Liver (tissue), 9 donors: ENCODE data around the gene ATP1B2. TPM values are rescaled to one million over a fixed set of nuclear protein-coding genes. Genes with fewer than 3 reads are reported as not detected.

ENCODE experiments used
- DNase-seq: peaks from one replicate; pipeline ENCODE4 v3.0.0-alpha.2; 2017; ENCODE audit warnings: low spot score
- H3K27ac ChIP-seq, 2 donors: one replicate each; pipeline ENCODE4 v1.7.0; 2013; ENCODE audit warnings: inconsistent platforms in 2 of 2, low read length in 2 of 2, control low read depth in 1 of 2, low read depth in 1 of 2, mild to moderate bottlenecking in 1 of 2
- H3K27me3 ChIP-seq, 4 donors: one replicate each; pipeline versions ENCODE4 v1.6.1 to v1.7.0; 2013; ENCODE audit warnings: low read length in 3 of 4, inconsistent platforms in 1 of 4, mild to moderate bottlenecking in 1 of 4, moderate library complexity in 1 of 4; ENCODE audit not compliant: control insufficient read depth in 4 of 4, insufficient read depth in 4 of 4
- H3K36me3 ChIP-seq, 4 donors: one replicate each; pipeline versions ENCODE4 v1.6.1 to v1.7.0; 2013; ENCODE audit warnings: low read length in 3 of 4, mild to moderate bottlenecking in 3 of 4, low read depth in 1 of 4, moderate library complexity in 1 of 4; ENCODE audit not compliant: control insufficient read depth in 4 of 4, insufficient read depth in 3 of 4
- H3K4me1 ChIP-seq, 4 donors: one replicate each; pipeline versions ENCODE4 v1.6.1 to v1.7.0; 2013; ENCODE audit warnings: low read length in 3 of 4, mild to moderate bottlenecking in 3 of 4, moderate library complexity in 1 of 4; ENCODE audit not compliant: control insufficient read depth in 4 of 4, insufficient read depth in 4 of 4
- H3K4me3 ChIP-seq, 3 donors: one replicate each; pipeline versions ENCODE4 v1.6.1 to v1.7.0; 2013; ENCODE audit warnings: low read length in 3 of 3, control low read depth in 1 of 3, low read depth in 1 of 3, mild to moderate bottlenecking in 1 of 3
- H3K9ac ChIP-seq, 2 donors: one replicate each; pipeline ENCODE4 v1.7.0; 2013; ENCODE audit warnings: low read length in 2 of 2, mild to moderate bottlenecking in 2 of 2, moderate library complexity in 2 of 2, control low read depth in 1 of 2, low read depth in 1 of 2
- H3K9me3 ChIP-seq, 4 donors: one replicate each; pipeline versions ENCODE4 v1.6.1 to v1.7.0; 2013; ENCODE audit warnings: low read length in 3 of 4; ENCODE audit not compliant: control insufficient read depth in 4 of 4
- CTCF ChIP-seq: fragments of 150-350 bp; IDR thresholded peaks from 2 replicates; pipeline ENCODE4 v1.5.1; 2017; ENCODE audit warnings: improper control_type of control experiment, low read depth, low read length; ENCODE audit not compliant: missing input control
- EGR1 ChIP-seq, 2 donors: IDR thresholded peaks; 2 replicates each; pipeline ENCODE4 v1.6.1; 2016 to 2018; ENCODE audit warnings: antibody characterized with exemption in 2 of 2, low read depth in 2 of 2
- GABPA ChIP-seq, 2 donors: IDR thresholded peaks in 1 of 2; conservative IDR thresholded peaks in 1 of 2; 2 replicates each; pipeline ENCODE4 v1.6.1; 2016; ENCODE audit warnings: antibody characterized with exemption in 2 of 2, mild to moderate bottlenecking in 1 of 2, moderate library complexity in 1 of 2
- HNF4A ChIP-seq, 2 donors: conservative IDR thresholded peaks; 2 replicates each; pipeline ENCODE4 v1.6.1; 2016; ENCODE audit warnings: antibody characterized with exemption in 2 of 2, mild to moderate bottlenecking in 2 of 2
- HNF4G ChIP-seq: IDR thresholded peaks from 2 replicates; pipeline ENCODE4 v1.6.1; 2016; ENCODE audit warnings: antibody characterized with exemption
- MAX ChIP-seq: IDR thresholded peaks from 2 replicates; pipeline ENCODE4 v1.6.1; 2016; ENCODE audit warnings: antibody characterized with exemption
- NR2F2 ChIP-seq: IDR thresholded peaks from 2 replicates; pipeline ENCODE4 v1.6.1; 2016; ENCODE audit warnings: antibody characterized with exemption
- RXRA ChIP-seq, 2 donors: IDR thresholded peaks; 2 replicates each; pipeline ENCODE4 v1.6.1; 2017 to 2018; ENCODE audit warnings: antibody characterized with exemption in 2 of 2, mild to moderate bottlenecking in 1 of 2
- TAF1 ChIP-seq: conservative IDR thresholded peaks from 2 replicates; pipeline ENCODE4 v1.6.1; 2016; ENCODE audit warnings: antibody characterized with exemption, mild to moderate bottlenecking
- YY1 ChIP-seq: IDR thresholded peaks from 2 replicates; pipeline ENCODE4 v1.6.1; 2016; ENCODE audit warnings: antibody characterized with exemption, mild to moderate bottlenecking
- WGBS: extraction: QIAGEN DNeasy Blood & Tissue Kit; methylation state at CpG from one replicate; pipeline ENCODE4 v1.1.7; 2013; 5-methylcytosine and 5-hydroxymethylcytosine counted together
- polyA plus RNA-seq, 2 donors: library from polyadenylated mRNA; stranded (reverse) in 1 of 2; unstranded in 1 of 2; fragments of 200-250 nt in 1 of 2; fragments of >200 nt in 1 of 2; fragmentation: Nextera tagmentation in 1 of 2; extraction: Ambion mirVana in 1 of 2; gene quantifications; one replicate each; pipeline versions ENCODE4 v1.2.1 to v1.2.3, GENCODE V29; 2013 to 2015
- total RNA-seq, 2 donors: library from RNA; depleted of rRNA; stranded (reverse); fragments of >200 nt; gene quantifications; one replicate each; pipeline ENCODE4 v1.2.3, GENCODE V29; 2014
- TF ChIP-seq, protein P1 (sequence below): IDR thresholded peaks from 2 replicates; pipeline ENCODE4 v1.6.1; 2016; ENCODE audit warnings: antibody characterized with exemption
- TF ChIP-seq, protein P2 (sequence below): IDR thresholded peaks from 2 replicates; pipeline ENCODE4 v1.6.1; 2016; ENCODE audit warnings: antibody characterized with exemption
- TF ChIP-seq, protein P3 (sequence below): IDR thresholded peaks from 2 replicates; pipeline ENCODE4 v1.6.1; 2016; ENCODE audit warnings: antibody characterized with exemption, mild to moderate bottlenecking
- donor health status: healthy.
- donor health status: healthy.
- donor health status: healthy.
- donor health status: healthy.
- donor health status: healthy.

Gene ATP1B2
- total and polyA plus RNA-seq, 4 donors = 0.33 to 8.3 (median 2.0) TPM

DNA sequence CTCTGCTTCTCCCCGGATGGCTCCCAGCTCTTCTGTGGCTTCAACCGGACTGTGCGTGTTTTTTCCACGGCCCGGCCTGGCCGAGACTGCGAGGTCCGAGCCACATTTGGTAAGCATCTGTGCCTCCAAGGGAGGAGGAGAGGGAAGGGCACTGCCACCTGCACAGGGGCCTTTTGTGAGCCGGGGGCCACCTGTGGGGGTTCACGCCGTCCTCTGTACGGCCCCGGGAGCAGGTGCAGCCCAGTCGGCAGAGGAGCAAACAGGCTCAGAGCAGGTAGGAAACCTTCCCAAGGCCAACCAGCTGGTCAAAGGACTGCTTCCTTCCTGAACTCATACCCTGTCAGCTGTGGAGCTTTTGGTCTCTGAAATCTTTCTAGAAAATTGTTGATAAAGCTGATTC, 51.0 kb downstream of the ATP1B2 start:
- Histone ChIP-seq H3K27me3 (peaks cover 0 to 11% (median 5%) of the 10 kb centered on the region in 4 donors), H3K4me3 (no peak overlapping the region), H3K27ac (no peak overlapping the region), H3K9ac (no peak overlapping the region), H3K36me3 (peaks cover 0 to 16% (median 7%) of the 10 kb centered on the region in 4 donors), H3K4me1 (peaks cover 1 to 6% (median 2%) of the 10 kb centered on the region in 4 donors), H3K9me3 (no peaks in the 10 kb centered on the region)
- TF ChIP-seq HNF4G (no peak), HNF4A (conservative IDR thresholded peaks at IDR 0.05) (no peak), RXRA (IDR thresholded peaks at IDR 0.05) (no peak), MAX (no peak), YY1 (no peak), EGR1 (IDR thresholded peaks at IDR 0.05; ENCODE audit: low read depth in 2 of 2) (no peak), TAF1 (no peak)
- TF ChIP-seq, protein P1, sequence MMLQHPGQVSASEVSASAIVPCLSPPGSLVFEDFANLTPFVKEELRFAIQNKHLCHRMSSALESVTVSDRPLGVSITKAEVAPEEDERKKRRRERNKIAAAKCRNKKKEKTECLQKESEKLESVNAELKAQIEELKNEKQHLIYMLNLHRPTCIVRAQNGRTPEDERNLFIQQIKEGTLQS = no peak
- DNase-seq = no peak
- WGBS = 96% methylated on average over 14 of the region's 14 CpGs

DNA sequence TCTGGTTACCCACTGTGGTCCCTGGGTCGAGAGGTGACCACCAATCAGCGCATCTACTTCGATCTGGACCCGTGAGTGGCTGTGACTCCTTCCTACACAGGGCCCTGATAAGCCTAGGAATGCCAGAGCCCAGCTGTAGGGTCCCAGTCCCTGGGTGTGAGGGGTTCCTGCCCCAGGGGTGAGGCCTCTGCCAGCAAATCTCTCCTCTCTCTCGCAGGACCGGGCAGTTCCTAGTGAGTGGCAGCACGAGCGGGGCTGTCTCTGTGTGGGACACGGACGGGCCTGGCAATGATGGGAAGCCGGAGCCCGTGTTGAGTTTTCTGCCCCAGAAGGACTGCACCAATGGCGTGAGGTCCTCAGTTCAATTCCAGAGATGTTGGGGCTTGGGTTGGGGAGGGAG, 52.0 kb downstream of the ATP1B2 start:
- Histone ChIP-seq H3K9ac (no peak overlapping the region), H3K9me3 (no peaks in the 10 kb centered on the region), H3K27ac (no peak overlapping the region), H3K4me1 (peaks cover 1 to 6% (median 2%) of the 10 kb centered on the region in 4 donors), H3K4me3 (no peak overlapping the region), H3K36me3 (peaks cover 0 to 16% (median 7%) of the 10 kb centered on the region in 4 donors), H3K27me3 (peaks cover 0 to 14% (median 7%) of the 10 kb centered on the region in 4 donors)
- TF ChIP-seq, protein P2, sequence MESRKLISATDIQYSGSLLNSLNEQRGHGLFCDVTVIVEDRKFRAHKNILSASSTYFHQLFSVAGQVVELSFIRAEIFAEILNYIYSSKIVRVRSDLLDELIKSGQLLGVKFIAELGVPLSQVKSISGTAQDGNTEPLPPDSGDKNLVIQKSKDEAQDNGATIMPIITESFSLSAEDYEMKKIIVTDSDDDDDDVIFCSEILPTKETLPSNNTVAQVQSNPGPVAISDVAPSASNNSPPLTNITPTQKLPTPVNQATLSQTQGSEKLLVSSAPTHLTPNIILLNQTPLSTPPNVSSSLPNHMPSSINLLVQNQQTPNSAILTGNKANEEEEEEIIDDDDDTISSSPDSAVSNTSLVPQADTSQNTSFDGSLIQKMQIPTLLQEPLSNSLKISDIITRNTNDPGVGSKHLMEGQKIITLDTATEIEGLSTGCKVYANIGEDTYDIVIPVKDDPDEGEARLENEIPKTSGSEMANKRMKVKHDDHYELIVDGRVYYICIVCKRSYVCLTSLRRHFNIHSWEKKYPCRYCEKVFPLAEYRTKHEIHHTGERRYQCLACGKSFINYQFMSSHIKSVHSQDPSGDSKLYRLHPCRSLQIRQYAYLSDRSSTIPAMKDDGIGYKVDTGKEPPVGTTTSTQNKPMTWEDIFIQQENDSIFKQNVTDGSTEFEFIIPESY = no peak
- TF ChIP-seq HNF4G (no peak), GABPA (IDR thresholded peaks at IDR 0.05 in 1 of 2, conservative IDR thresholded peaks at IDR 0.05 in 1 of 2) (no peak)
- 98% methylated on average over 13 of the region's 13 CpGs for WGBS
- no peak for DNase-seq

DNA sequence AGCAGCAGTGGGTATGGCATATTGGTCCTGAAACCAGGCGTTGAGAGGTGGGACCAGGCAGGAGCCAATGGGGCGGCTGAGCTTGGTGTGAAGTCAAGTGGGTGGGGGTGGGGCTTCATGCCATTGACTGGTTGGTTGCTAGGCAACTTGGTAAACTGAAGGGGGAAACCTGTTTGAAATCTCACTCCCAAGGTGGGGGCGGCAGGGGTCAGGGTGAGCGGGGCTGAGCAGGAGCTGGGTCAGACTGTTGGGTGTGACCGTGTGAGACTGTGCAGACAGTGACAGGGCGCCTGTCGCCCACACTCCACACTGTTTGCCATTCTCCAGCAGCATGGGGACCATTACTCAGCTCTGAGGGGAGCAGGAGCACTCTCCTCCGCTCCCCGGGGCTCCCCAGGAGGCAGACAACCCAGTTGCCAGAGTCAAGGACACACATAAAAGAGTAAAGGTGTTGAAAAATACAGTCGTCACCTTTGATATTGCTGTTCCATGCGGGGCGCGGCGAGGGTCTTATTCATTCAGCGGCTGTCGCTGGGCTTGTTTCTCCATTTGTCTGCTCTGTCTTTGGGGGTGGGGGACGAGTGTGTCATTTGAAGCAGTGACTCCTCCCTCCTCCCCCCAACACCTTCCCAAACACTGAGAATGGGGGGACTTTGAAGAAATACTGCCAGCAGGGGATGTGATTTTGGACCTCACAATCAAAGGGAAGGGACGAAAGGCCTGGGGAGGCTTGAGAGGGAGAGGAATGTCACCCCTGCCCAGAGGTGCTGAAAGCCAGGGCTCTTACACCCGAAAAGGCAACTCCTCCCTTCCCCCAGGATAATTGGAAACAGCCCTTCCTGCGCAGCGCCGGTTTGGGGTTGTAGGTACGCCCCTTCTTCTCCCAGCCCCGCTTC, 53.1 kb downstream of the ATP1B2 start:
- Histone ChIP-seq H3K36me3 (peaks cover 0 to 16% (median 7%) of the 10 kb centered on the region in 4 donors), H3K4me1 (peaks cover 1 to 6% (median 2%) of the 10 kb centered on the region in 4 donors), H3K27ac (no peak overlapping the region), H3K27me3 (peaks cover 0 to 14% (median 7%) of the 10 kb centered on the region in 4 donors), H3K9me3 (no peaks in the 10 kb centered on the region), H3K9ac (no peak overlapping the region), H3K4me3 (no peak overlapping the region)
- peak; percentile 47 for DNase-seq
- TF ChIP-seq YY1 (no peak), HNF4G (no peak), MAX (no peak), HNF4A (conservative IDR thresholded peaks at IDR 0.05) (no peak), NR2F2 (no peak), CTCF (no peak)
- TF ChIP-seq, protein P3, sequence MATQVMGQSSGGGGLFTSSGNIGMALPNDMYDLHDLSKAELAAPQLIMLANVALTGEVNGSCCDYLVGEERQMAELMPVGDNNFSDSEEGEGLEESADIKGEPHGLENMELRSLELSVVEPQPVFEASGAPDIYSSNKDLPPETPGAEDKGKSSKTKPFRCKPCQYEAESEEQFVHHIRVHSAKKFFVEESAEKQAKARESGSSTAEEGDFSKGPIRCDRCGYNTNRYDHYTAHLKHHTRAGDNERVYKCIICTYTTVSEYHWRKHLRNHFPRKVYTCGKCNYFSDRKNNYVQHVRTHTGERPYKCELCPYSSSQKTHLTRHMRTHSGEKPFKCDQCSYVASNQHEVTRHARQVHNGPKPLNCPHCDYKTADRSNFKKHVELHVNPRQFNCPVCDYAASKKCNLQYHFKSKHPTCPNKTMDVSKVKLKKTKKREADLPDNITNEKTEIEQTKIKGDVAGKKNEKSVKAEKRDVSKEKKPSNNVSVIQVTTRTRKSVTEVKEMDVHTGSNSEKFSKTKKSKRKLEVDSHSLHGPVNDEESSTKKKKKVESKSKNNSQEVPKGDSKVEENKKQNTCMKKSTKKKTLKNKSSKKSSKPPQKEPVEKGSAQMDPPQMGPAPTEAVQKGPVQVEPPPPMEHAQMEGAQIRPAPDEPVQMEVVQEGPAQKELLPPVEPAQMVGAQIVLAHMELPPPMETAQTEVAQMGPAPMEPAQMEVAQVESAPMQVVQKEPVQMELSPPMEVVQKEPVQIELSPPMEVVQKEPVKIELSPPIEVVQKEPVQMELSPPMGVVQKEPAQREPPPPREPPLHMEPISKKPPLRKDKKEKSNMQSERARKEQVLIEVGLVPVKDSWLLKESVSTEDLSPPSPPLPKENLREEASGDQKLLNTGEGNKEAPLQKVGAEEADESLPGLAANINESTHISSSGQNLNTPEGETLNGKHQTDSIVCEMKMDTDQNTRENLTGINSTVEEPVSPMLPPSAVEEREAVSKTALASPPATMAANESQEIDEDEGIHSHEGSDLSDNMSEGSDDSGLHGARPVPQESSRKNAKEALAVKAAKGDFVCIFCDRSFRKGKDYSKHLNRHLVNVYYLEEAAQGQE = no peak
- 48% methylated on average over 24 of the region's 24 CpGs for WGBS
